ENCODE measurements around the gene BDNF. TPM values are rescaled to one million over a fixed set of nuclear protein-coding genes. Genes with fewer than 3 reads are reported as not detected.

The BDNF gene
- polyA plus RNA-seq, 3 donors, result 1.6 to 1.7 (median 1.6) TPM

DNA sequence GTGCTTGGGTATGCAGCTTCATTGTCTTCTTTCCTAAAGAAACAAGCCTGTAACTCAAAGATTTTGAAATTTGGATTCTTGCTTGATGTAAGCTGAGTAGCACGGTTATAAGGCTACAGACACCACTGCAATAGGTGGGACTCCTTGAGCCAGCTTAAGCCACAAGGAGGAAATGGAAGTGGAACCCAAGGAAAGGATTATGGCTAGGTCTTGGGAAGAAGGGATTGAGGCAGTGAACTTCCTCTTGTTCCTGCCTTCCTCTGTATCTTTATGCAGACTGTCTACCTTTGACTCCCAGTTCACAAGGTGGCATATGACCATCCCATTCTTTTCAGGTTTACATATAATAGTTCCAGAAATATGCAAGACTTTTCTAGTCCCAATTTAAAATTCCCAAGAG lies 72.3 kb downstream of the BDNF start:
- DNase-seq (ENCODE audit: low read depth in 3 of 3, low spot score in 2 of 3), result no peak

DNA sequence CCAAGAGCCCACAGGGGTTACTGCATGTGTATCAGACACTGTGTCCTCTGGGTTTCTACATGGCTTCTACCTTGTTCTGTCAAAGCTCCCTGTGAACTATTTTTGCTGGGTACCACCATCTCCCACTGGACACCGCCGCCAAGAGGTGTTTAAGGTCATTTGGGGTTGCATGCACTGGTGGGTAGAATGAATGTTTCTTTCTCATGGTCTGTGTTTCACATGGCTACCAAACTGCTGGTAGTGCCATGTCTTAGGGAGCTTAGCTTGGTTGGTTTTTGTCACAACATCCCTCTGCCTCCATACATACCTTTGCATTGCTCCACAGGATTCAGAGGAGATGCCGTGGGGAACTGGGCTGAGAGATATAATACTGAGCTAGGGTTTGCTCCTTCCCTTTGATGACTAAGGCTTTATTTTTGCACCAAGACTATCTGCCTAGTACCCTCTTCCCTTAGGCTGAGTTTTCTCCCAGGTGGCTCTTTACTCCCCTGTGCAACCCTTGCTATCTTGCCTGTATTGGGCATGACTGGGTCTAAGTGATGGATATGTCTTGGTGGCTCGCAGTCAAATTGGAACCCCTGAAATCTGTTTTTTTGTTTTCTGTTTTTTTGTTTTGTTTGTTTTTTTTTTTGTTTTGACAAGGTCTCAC lies 73.2 kb downstream of the BDNF start:
- DNase-seq (ENCODE audit: low read depth in 3 of 3, low spot score in 2 of 3), result no peak

DNA sequence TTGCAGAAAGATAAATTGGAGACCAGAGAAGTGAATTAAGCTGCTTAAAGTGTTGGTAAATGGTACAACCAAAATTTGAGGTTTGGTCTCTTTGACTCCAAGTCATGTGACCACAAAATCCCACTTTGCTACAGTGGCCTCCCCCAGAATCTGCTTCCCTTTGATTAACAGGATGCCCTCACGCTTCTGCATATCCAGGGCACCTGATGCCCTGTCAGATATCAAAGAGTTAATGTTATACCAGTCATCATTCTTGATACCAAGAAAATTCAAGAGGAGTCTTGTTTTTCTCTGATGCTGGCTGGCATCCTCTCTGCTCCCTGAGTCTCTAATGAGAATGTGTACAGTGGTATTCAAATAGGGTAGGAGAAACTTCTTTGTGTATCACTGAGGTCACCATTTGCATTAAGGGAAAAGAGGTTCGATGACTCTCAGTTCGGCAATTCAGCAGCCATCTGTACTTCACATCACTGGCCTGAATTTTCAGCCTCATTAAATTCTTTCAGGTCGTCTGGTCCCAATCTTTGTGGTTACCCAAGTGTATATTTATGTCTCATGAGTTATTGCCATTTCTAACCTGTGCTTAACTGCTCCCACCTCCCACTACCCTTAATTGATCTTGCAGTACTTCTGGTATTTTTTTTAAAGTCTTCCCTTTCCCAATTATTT lies 73.9 kb downstream of the BDNF start:
- DNase-seq (ENCODE audit: low read depth in 3 of 3, low spot score in 2 of 3), result no peak

DNA sequence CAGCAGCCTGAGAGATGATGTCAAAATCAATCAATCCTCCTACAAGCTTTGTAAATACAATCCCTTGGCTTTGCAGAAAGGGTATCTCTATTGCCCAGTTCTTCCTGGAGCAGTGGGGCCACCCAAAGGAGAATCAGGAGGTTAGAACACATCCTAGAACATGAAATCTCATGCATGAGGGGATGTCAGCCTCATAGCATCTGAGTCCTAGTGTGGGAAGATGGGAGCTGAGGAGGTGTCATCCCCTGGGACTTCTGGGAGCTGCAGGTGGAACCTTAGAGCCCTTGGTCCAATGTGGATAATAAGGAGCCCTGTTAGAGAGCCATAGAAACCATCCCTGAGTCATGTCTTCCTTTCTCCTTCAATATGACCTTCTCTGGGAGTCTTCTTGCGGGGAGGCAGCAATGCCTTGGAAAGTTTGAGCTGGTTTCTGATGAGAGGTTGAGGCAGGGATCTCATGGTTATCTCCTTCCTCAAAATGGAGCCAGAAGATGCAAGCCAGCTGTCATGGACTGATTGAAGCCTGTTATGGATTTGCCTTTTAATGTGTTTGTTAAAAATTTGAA lies 74.8 kb downstream of the BDNF start:
- no peak for DNase-seq (ENCODE audit: low read depth in 3 of 3, low spot score in 2 of 3)

DNA sequence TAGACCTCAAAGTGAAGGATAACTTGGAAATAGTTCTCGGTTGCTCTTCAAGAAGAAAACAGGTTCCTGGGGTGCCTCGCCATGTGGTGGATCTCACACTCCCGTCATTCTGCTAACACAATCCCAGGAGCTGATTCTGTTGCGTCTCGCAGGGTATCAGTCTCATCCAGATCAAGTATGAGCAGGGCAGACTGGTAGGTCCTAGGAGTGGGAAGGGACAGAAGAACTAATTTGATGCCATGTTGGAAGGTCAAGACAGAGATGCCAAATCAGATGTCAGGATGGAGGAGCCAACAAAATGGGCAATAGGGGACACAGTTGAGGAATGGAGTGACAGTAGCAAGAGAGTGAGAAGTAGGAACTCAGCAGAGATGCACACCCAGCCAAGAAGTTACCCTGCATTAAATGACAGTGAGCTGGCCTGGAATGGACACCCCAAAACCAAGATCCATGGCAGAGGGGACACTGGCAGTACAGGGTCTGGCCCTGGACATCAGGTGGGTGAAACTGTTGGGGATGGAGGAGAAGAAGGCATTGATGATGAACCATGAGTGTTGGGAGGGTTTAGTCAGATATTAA lies 76.2 kb downstream of the BDNF start:
- no peak for DNase-seq (ENCODE audit: low read depth in 3 of 3, low spot score in 2 of 3)

DNA sequence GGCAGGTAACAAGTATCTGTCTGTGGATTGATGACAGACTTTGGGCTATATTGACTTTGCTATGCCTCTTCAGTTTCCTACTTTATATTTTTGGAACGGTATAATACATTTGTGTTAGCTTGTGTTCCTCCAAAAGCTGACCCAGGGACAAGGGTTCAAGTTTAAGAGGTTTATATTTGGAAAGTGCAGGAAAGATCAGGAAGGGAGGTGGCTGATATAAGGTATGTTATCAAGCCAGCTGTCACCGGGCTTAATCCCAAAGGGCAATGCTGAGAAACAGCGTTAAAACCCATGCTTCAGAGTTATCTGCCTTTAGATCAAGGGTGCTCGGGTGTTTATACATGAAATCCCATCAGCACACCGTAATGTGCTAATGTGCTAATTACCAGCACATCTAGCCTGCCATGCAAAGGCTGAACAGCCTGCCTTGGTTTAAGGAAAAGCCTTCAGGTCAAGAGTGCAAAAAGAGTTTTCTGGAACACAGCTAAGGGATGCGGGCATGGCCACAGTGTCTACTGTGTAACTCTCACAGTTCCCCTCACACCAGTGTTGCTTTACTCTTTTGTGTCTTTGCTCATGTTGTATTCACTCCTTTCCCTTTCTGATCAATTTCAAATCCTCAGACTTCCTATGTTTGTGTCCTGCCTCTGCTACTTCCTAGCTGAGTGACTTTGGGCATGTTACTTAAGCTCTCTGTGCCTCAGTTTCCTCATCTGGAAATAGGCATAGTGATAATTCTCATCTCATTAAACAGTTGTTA lies 77.5 kb downstream of the BDNF start:
- DNase-seq (ENCODE audit: low read depth in 3 of 3, low spot score in 2 of 3), result no peak

DNA sequence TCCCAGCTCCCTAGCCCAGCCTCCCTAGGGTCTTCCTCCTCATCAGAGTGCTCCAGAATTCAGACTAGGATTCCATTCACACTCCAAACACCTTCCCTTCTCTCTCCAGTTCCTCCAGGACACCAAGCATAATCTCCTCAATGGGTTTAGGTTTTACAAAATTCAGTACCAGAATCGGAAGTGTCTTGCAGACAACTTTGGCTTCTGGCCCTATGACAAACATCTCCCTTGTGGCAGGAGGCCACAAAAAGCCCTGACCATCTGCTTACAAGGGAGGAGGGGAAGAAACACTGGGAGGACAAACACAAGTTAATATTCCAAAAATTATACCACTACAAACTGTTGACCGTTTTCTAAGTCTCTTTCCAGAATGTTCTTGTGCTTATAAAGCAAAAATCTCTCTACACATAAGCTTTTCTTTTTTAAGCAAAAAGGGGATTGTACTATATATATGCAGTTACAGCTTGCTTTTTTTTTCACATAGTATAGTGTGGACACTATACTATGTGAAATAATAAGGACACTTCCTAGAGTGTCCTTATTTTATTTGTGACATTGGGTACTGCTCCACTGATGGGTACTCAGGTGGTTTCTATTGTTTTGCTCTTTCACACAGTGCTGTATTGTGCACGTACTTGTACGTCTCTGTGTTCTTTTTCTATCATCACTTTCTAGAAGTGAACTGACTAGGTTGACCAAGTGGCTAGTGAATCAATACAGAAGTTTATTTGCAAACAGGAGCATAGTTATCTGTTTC lies 78.7 kb downstream of the BDNF start:
- no peak for DNase-seq (ENCODE audit: low read depth in 3 of 3, low spot score in 2 of 3)

DNA sequence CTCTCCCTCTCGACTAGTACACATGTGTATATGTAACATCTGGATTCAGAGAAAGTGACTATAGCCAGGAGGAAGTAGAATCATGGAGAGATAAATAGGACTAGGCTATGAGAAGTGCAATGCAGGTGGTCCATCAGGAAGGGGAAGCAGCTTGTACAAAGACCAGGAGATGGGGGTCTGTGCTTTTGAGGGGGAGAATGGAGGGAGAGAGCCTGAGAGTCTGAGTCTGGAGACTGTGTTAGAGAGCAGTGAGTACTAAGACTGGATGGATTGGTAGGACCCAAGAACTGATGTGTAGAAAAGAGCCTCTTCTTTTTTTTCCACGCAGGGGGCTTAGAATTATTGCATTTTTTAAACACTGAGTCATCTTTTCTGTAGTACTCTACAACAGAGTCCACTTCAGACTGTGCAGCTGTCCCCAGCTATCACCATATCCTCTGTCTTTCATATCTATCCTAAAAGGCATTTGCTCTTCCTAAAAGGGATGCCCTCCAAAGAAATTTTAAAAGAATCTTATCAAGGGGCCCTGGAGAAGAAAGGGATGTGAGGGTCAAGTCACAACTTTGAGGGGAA lies 80.4 kb downstream of the BDNF start:
- no peak for DNase-seq (ENCODE audit: low read depth in 3 of 3, low spot score in 2 of 3)

DNA sequence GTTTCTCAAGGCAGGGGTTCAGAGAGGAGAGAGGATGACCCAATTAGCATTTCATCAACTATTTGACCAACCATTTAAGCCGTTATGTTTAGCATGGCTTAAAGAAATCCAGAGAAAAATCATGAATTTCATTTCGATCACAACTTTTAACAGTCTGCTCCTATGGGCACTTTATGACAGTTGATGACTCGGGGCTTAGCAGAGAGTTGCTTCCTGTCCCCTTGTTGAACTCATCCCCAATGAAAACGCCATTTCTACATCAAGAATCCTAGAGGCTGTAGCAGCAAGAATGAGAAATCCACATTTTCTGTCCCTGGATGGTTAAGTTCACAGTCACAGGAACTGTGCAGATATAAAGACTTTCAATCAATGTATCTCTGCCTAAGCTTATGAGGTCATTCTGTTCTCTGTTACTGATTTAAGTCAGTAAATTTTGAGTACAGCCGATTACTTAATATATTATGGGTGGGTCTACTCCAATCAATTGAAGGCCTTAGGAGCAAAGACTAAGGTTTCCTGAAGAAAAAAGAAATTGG lies 81.1 kb downstream of the BDNF start:
- DNase-seq (ENCODE audit: low read depth in 3 of 3, low spot score in 2 of 3), result no peak

DNA sequence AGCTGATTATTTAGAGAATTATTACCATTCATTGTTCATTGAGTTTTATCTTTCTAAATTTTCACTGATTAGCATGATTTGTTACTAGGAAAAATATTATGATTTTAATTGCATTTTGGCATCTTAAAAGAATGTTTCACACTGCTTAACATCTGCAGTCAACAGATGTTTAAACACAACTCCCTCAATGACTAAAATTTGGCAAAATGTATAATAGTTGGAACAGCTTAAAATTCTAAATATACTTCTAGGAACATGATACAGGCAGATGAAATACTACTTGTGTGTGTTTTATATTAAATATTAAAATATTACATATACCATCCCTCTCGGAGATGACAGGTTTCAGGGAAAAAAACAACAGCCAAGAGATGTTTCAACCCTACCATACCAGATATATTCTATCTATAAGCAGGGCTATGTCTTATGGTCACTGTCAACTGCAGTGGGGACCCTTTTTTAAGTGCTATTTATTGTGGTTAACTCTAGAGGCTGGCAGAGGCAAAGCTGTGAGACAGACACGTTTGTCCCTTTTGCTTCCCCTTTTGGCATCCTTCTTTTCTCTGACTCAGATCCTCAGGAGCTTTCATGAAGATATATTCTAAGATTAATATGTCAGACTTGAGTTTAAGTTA lies 81.9 kb downstream of the BDNF start:
- DNase-seq (ENCODE audit: low read depth in 3 of 3, low spot score in 2 of 3), result no peak

DNA sequence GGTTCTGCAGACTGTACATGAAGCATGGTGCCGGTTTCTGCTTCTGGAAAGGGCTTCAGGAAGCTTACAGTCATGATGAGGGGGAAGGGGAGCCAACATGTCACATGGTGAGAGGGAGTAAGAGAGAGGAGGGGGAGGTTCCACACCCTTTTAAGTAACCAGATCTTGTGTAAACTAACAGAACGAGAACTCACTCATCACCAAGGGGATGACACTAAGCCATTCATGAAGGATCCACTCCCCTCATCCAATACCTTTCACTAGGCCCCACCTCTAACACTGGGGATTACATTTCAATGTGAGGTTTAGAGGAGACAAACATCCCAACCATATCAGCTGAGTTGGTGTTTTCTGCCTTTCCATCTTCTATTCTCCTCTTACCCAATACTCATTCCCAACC lies 83.5 kb downstream of the BDNF start:
- no peak for DNase-seq (ENCODE audit: low read depth in 3 of 3, low spot score in 2 of 3)

DNA sequence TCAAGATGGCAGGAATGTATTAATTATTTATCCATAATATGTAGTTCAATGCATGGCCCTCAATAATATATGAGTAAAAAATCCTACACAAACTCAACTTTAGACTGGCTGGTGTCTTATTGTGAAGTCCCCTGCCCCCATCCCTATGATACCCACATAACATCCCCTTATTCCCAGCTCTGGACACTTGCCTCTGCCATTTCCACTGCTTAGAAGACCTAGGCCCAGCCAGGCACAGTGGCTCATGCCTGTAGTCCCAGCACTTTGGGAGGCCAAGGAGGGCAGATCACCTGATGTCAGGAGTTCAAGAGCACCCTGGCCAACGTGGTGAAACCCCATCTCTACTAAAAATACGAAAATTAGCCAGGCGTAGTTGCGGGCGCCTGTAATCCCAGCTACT lies 84.4 kb downstream of the BDNF start:
- DNase-seq (ENCODE audit: low read depth in 3 of 3, low spot score in 2 of 3), result no peak

DNA sequence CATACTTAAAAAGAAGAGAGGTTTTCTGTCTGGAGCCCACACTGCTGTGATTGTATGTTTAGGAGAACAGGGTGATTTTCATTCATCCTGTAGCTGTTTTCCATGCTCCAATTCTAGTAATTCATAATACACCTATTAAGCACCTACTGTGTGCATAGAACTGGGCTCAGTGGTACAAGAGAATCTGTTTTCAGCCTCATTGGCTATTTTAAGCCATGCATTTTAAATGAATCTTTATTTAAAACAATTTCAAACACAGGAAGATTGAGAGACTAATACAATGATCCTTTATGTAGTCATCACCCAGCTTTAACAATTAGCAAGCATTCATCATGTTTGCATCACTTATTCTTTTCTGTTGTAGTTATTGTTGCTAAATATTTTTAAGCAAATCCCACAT lies 86.2 kb downstream of the BDNF start:
- no peak for DNase-seq (ENCODE audit: low read depth in 3 of 3, low spot score in 2 of 3)

DNA sequence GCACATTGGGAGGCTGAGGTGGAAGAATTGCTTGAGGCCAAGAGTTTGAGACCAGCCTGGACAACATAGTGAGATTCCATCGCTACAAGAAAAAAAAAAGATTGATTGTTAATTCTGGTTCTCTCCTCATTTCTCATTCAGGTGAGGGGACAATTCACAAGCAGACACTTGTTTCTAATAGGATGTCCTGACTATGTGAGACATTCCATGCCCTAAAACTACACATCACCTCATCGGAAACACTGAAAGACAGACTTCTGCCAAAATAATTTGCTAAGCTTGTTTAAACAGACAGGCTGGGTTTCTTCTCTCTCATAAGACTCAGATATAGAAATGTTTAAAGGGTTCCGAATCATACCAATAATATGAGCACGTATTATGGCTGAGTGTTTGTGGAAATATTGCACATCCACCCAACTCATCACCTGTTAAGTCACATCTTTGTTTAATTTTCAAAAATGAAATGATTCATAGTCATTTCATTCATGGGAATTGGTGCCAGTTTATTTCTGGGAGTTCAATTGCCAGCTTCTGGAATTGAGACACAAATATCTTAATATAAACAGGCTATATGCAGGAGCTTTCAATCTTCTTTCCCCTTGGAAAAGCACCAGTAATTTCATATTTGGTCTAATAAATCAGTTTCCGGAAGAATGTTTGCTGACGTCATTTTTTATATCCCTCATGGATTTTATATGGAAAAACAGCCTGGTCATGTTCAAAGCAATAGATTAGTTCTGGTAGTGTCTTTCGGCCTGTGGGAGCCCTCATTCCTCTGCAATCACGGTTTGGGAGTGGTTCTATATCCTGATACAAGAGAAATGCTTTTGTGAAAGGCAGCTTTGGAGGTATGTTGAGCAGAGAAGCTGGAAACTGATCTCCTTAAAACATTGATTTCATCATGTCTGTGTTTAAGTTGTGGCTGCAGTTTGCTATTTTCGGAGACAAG lies 87.0 kb downstream of the BDNF start:
- DNase-seq (ENCODE audit: low read depth in 3 of 3, low spot score in 2 of 3), result no peak

DNA sequence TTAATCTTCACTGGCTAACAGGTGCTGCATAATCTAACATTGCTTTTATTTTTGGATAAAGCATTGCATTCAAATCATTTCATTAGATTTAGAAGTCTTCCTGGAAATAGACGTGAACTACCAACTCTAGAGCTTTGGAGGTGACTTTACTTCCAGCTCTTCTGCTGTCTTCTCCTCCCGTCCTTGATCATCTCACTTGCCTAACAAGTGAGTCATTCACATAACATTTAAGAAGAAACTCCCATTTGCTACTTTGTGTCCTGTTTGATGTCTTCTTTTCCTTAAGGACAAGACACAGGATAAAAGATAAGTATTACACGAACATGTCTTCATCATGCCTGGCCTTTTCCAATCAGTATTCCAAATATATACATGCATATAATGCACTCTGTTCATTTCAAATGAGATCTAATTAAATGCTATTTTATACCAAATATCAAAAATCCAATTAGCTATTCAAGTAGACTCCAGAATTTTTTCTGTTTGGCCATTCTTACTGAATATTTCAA lies 88.3 kb downstream of the BDNF start:
- DNase-seq (ENCODE audit: low read depth in 3 of 3, low spot score in 2 of 3), result no peak

DNA sequence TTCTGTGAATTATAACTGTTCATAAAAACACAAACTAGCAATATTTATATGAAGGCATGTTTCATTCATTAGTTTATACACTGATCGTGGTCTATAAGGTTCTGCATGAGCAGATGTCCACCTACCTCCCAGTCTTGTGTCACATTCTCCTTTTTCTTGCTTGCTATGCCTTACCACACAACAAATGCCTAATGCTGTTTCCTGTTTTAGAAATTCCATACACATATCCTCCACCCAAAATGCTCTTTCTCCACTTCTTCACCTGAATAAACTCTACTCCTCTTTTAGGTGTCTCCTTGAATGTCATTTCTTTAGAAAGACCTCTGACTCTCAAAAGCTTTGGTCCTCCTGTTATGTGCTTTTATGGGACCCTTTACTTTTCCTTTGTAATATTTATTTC lies 88.9 kb downstream of the BDNF start:
- DNase-seq (ENCODE audit: low read depth in 3 of 3, low spot score in 2 of 3), result no peak

DNA sequence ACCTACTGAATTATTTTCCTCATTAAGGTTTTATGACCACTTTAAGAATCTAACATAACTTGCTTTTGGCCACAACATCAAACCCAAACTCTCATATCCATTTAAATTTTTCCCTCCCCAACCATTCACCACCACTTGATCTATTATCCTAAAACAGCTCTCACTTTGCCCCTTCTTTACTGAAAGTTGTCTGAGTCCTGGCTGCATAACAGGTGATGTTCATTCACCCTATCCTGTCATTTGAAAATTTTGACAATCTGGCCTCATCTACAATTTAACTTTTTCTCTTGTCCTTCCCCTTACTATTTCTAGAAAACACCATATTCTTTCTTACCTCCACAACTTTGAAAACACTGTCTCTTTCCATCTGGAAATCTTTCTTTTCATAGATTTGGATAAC lies 89.3 kb downstream of the BDNF start:
- no peak for DNase-seq (ENCODE audit: low read depth in 3 of 3, low spot score in 2 of 3)

DNA sequence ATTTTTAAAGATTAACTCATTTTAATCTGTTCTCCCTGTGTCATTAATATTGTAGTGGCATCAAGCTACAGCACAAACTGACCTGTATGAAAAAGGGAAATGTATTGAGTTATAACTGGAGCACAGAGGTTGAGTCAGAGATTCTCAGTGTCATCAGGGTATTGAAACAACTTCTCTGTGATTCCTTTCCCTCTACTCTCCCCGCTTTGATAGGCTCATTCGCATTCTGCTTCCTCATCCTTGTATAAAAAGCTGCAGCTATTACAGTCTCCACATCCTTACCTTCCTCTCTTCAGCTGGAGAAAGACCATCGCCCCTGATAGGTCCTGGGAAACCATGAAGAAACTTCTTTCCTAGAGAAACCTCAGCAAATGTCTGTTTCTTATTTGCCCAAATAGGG lies 90.0 kb downstream of the BDNF start:
- DNase-seq (ENCODE audit: low read depth in 3 of 3, low spot score in 2 of 3), result no peak
